HL-60 (cell line): ENCODE results near the gene YIF1B.
"Not testable (repeated sequence)": the region's sequence is repeated elsewhere in the genome, so short reads cannot be mapped to it uniquely, and the experiment has no call there.

Source experiments
- DNase-seq, 2 experiments: peaks; one replicate each; pipeline ENCODE4 v3.0.0-alpha.2; 2010 to 2020; ENCODE audit warnings: low read depth in 1 of 2, low spot score in 1 of 2
- H3K27ac ChIP-seq: fragments of 250-450 bp; sonication (Bioruptor Pico); replicated peaks from 2 replicates; pipeline ENCODE4 v1.5.1; 2020; ENCODE audit warnings: mild to moderate bottlenecking, moderate library complexity
- H3K27me3 ChIP-seq: fragments of 250-450 bp; sonication (Bioruptor Pico); 2 replicates; pipeline ENCODE4 v1.5.1; 2021; ENCODE audit warnings: mild to moderate bottlenecking, moderate library complexity; ENCODE audit not compliant: insufficient read depth, poor library complexity, severe bottlenecking
- H3K4me3 ChIP-seq: replicated peaks from 2 replicates; pipeline ENCODE4 v1.5.1; 2011; ENCODE audit warnings: mild to moderate bottlenecking, control low read depth, low read length; ENCODE audit not compliant: insufficient read depth
- GABPA ChIP-seq: IDR thresholded peaks from 2 replicates; pipeline ENCODE4 v1.6.1; 2012; ENCODE audit warnings: low read depth
- POLR2AphosphoS5 ChIP-seq: IDR thresholded peaks from 2 replicates; pipeline ENCODE4 v1.6.1; 2012; ENCODE audit warnings: low read depth
- REST ChIP-seq: IDR thresholded peaks from 2 replicates; pipeline ENCODE4 v1.6.1; 2012; ENCODE audit warnings: low read depth; ENCODE audit not compliant: insufficient replicate concordance
- SPI1 ChIP-seq: IDR thresholded peaks from 2 replicates; pipeline ENCODE4 v1.6.1; 2012; ENCODE audit warnings: low read depth, mild to moderate bottlenecking, borderline replicate concordance
- TF ChIP-seq, protein P1 (sequence below): IDR thresholded peaks from one replicate; pipeline ENCODE4 v1.5.1; 2011; ENCODE audit warnings: low read length, control low read depth, inconsistent platforms; ENCODE audit not compliant: insufficient read depth

The YIF1B gene

DNA sequence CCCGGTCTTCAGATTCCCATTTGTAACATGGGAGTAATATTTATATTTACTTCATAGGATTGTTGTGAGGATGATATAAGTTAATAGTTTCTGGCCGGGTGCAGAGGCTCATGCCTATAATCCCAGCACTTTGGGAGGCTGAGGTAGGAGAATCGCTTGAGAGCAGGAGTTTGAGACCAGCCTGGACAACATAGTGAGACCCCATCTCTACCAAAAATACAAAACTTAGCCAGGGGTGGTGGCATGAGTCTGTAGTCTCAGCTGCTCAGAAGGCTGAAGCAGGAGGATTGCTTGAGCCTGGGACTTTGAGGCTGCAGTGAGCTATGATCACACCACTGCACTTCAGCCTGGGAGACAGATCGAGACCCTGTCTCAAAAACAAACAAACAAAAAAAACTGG, 31.1 kb upstream of the YIF1B start:
- no peaks in the 10 kb centered on the region for H3K27me3 ChIP-seq
- H3K27ac ChIP-seq, result no peak overlapping the region
- DNase-seq, result no peak
- TF ChIP-seq, protein P1, sequence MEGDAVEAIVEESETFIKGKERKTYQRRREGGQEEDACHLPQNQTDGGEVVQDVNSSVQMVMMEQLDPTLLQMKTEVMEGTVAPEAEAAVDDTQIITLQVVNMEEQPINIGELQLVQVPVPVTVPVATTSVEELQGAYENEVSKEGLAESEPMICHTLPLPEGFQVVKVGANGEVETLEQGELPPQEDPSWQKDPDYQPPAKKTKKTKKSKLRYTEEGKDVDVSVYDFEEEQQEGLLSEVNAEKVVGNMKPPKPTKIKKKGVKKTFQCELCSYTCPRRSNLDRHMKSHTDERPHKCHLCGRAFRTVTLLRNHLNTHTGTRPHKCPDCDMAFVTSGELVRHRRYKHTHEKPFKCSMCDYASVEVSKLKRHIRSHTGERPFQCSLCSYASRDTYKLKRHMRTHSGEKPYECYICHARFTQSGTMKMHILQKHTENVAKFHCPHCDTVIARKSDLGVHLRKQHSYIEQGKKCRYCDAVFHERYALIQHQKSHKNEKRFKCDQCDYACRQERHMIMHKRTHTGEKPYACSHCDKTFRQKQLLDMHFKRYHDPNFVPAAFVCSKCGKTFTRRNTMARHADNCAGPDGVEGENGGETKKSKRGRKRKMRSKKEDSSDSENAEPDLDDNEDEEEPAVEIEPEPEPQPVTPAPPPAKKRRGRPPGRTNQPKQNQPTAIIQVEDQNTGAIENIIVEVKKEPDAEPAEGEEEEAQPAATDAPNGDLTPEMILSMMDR, result no peak
- H3K4me3 ChIP-seq, result no peak overlapping the region

DNA sequence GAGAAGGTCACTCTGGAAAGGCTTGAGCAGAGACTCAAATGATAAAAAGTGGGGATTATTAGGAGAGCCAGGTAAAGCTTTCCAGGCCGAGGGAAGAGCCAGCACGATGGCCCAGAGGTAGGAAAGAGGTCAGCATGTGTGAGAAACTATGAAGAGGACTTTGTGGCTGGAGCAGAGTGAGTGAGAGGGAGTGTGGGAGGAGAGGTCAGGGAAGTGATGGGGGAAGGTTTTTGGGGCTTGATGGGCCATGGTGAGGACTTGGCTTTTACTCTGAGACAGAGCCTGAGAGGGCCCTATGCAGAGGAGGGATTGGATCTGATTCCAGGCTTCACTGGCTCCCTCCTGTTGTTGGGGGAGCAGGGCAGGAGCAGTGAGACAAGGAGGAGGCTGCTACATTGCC, 25.2 kb upstream of the YIF1B start:
- no peak for DNase-seq
- TF ChIP-seq REST, result no peak
- no peak for TF ChIP-seq SPI1
- TF ChIP-seq GABPA, result no peak
- H3K27me3 ChIP-seq, result no peaks in the 10 kb centered on the region
- no peak overlapping the region for H3K4me3 ChIP-seq
- H3K27ac ChIP-seq, result no peak overlapping the region

GRCh38 chr19:38339011-38339410, 23.3 kb upstream of the YIF1B start:
- H3K27ac ChIP-seq, H3K27me3 ChIP-seq, DNase-seq, H3K4me3 ChIP-seq: not testable (repeated sequence)

GRCh38 chr19:38337360-38337653, 21.6 kb upstream of the YIF1B start:
- no peak overlapping the region for H3K27ac ChIP-seq
- no peaks in the 10 kb centered on the region for H3K27me3 ChIP-seq
- DNase-seq, result no peak
- TF ChIP-seq POLR2AphosphoS5 (no peak), GABPA (no peak), SPI1 (no peak), REST (no peak)
- TF ChIP-seq, protein P1, result no peak
- peak overlapping the region; percentile 87 for H3K4me3 ChIP-seq

- peak; percentile 95 to 97 for DNase-seq
- TF ChIP-seq POLR2AphosphoS5 (no peak), REST (no peak), GABPA (no peak), SPI1 (no peak)
- TF ChIP-seq, protein P1, result no peak
- Histone ChIP-seq H3K27me3 (no peaks in the 10 kb centered on the region), H3K27ac (peak overlapping the region; percentile 84), H3K4me3 (peak overlapping the region; percentile 87)
Observed at GRCh38 chr19:38336638-38337359, 21.1 kb upstream of the YIF1B start.
